ENCODE results near the gene CALML6. TPM values are rescaled to one million over a fixed set of nuclear protein-coding genes. Genes with fewer than 3 reads are reported as not detected.

CALML6 gene
- total RNA-seq, 1 experiment from 2014 or later: 1.4 TPM

DNA sequence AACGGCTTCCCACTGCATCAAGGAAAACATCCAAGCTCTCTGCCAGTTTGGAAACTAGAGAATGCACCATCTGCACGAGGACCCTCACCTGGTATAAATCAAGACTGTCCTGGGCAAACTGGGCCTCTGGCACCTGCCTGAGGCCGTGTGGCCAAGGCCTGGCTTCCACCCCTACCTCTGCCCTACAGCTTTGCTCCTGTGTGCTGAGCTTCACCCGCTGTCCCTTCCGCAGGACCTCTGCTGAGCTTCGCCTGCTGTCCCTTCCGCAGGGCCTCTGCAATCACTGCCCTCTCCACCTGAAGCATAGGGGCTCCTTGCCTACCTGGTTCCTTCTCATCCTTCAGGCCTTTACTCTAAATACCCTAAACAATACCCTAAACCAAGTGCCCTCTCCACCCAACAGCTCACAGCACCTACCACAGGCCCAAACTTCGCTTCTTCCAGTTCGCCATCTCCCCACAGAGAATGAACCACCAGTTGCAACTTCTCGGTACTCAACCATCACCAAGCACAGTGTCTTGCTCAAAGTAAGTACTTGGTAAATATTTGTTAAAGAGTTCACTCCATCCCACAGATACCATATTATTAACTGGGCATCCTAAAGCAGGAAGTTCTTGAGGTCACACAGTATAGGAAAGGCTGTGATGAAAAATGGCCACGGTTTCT lies 42.6 kb upstream of the CALML6 start:
- no peaks in the 10 kb centered on the region for H3K9me3 ChIP-seq
- Mint-ChIP-seq H3K27me3 (ENCODE audit: insufficient read depth, unreplicated experiment) (no peaks in the 10 kb centered on the region), H3K9me3 (ENCODE audit: unreplicated experiment) (peaks cover 5% of the 10 kb centered on the region), H3K4me3 (ENCODE audit: unreplicated experiment) (no peak overlapping the region), H3K4me1 (ENCODE audit: low read depth, unreplicated experiment) (peaks cover 34% of the 10 kb centered on the region), H3K36me3 (ENCODE audit: insufficient read depth, unreplicated experiment) (peaks cover 66% of the 10 kb centered on the region), H3K27ac (ENCODE audit: unreplicated experiment) (peak overlapping the region; percentile 28)
- H3K4me1 ChIP-seq: no peaks in the 10 kb centered on the region
- H3K36me3 ChIP-seq (ENCODE audit: control insufficient read depth, insufficient read depth, low read length): peaks cover 2% of the 10 kb centered on the region; the same call in 1 of the 2 replicates
- H3K27me3 ChIP-seq (replicated peaks; ENCODE audit: control insufficient read depth, insufficient read depth, low read length): no peaks in the 10 kb centered on the region
- ChIA-PET POLR2A (no interaction called here), CTCF (no interaction called here)
- no TSS peak for BruUV-seq (replicated peaks)
- intact Hi-C loops (cut with micrococcal nuclease; ENCODE audit: unreplicated experiment): no loop called here
- no peak for DNase-seq
- no peak overlapping the region for H3K4me3 ChIP-seq (ENCODE audit: low read depth, low read length)
- TF ChIP-seq, protein P1, sequence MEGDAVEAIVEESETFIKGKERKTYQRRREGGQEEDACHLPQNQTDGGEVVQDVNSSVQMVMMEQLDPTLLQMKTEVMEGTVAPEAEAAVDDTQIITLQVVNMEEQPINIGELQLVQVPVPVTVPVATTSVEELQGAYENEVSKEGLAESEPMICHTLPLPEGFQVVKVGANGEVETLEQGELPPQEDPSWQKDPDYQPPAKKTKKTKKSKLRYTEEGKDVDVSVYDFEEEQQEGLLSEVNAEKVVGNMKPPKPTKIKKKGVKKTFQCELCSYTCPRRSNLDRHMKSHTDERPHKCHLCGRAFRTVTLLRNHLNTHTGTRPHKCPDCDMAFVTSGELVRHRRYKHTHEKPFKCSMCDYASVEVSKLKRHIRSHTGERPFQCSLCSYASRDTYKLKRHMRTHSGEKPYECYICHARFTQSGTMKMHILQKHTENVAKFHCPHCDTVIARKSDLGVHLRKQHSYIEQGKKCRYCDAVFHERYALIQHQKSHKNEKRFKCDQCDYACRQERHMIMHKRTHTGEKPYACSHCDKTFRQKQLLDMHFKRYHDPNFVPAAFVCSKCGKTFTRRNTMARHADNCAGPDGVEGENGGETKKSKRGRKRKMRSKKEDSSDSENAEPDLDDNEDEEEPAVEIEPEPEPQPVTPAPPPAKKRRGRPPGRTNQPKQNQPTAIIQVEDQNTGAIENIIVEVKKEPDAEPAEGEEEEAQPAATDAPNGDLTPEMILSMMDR (IDR thresholded peaks at IDR 0.05; ENCODE audit: insufficient read depth in 1 of 2, low read depth in 1 of 2, low read length in 1 of 2, severe bottlenecking in 1 of 2, unreplicated experiment in 1 of 2): no peak

DNA sequence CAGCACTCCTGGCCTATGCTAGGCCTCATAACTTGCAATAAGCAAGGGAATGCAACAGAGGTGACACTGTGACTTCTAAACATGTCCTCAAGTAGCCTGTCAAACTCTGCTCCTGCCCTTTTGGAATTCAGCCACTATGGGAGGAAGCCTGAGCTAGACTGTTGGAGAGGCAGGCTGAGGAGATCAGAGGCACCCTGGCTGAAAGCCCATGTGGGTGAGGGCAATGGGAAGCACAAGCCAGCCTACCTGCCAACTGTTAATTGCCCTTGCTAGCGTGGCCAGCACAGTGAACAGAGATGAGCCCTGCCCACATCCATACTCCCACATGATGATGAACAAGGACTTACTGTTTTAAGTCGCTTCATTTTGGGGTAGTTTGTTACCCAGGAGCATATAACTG lies 41.9 kb upstream of the CALML6 start:
- Histone ChIP-seq H3K36me3 (ENCODE audit: control insufficient read depth, insufficient read depth, low read length) (peaks cover 2% of the 10 kb centered on the region; the same call in 1 of the 2 replicates), H3K4me3 (ENCODE audit: low read depth, low read length) (no peak overlapping the region), H3K9me3 (no peaks in the 10 kb centered on the region), H3K4me1 (no peaks in the 10 kb centered on the region), H3K27me3 (replicated peaks; ENCODE audit: control insufficient read depth, insufficient read depth, low read length) (no peaks in the 10 kb centered on the region)
- Mint-ChIP-seq H3K36me3 (ENCODE audit: insufficient read depth, unreplicated experiment) (peaks cover 66% of the 10 kb centered on the region), H3K4me3 (ENCODE audit: unreplicated experiment) (no peak overlapping the region), H3K9me3 (ENCODE audit: unreplicated experiment) (peaks cover 5% of the 10 kb centered on the region), H3K27me3 (ENCODE audit: insufficient read depth, unreplicated experiment) (no peaks in the 10 kb centered on the region), H3K27ac (ENCODE audit: unreplicated experiment) (no peak overlapping the region), H3K4me1 (ENCODE audit: low read depth, unreplicated experiment) (peaks cover 38% of the 10 kb centered on the region)
- intact Hi-C loops (cut with micrococcal nuclease; ENCODE audit: unreplicated experiment): no loop called here
- ChIA-PET POLR2A (no interaction called here), CTCF (no interaction called here)
- TF ChIP-seq, protein P1 (IDR thresholded peaks at IDR 0.05; ENCODE audit: insufficient read depth in 1 of 2, low read depth in 1 of 2, low read length in 1 of 2, severe bottlenecking in 1 of 2, unreplicated experiment in 1 of 2): no peak
- DNase-seq: no peak
- no TSS peak for BruUV-seq (replicated peaks)

DNA sequence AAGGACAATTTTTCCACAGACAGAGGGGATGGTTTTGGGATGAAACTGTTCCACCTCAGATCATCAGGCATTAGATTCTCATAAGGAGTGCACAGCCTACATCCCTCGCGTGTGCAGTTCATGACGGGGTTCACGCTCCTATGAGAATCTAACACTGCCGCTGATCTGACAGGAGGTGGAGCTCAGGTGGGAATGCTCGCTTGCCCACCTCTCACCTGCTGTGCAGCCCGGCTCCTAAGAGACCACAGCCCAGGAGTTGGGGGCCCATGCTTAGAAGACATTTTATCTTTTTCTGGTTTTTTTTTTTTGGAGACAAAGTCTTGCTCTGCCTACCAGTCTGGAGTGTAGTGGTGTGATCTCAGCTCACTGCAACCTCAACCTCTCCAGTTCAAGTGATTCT lies 40.2 kb upstream of the CALML6 start:
- POLR2A ChIA-PET: interaction anchor here (0.5 kb wide), 1 partner anchor 34 kb away, joined by 3 read pairs; no protein-coding TSS in a partner anchor
- BruUV-seq (replicated peaks): no TSS peak
- H3K27ac Mint-ChIP-seq (ENCODE audit: unreplicated experiment): no peak overlapping the region
- H3K9me3 ChIP-seq: no peaks in the 10 kb centered on the region
- CTCF ChIA-PET: interaction anchor here (0.6 kb wide), 1 partner anchor 23 kb away, joined by 4 read pairs; no protein-coding TSS in a partner anchor
- no peaks in the 10 kb centered on the region for H3K27me3 Mint-ChIP-seq (ENCODE audit: insufficient read depth, unreplicated experiment)
- no peaks in the 10 kb centered on the region for H3K4me1 ChIP-seq
- H3K27me3 ChIP-seq (replicated peaks; ENCODE audit: control insufficient read depth, insufficient read depth, low read length): no peaks in the 10 kb centered on the region
- no peak for DNase-seq
- intact Hi-C loops (cut with micrococcal nuclease; ENCODE audit: unreplicated experiment): no loop called here
- TF ChIP-seq, protein P1 (IDR thresholded peaks at IDR 0.05; ENCODE audit: insufficient read depth in 1 of 2, low read depth in 1 of 2, low read length in 1 of 2, severe bottlenecking in 1 of 2, unreplicated experiment in 1 of 2): no peak
- peaks cover 83% of the 10 kb centered on the region for H3K36me3 Mint-ChIP-seq (ENCODE audit: insufficient read depth, unreplicated experiment)
- H3K4me1 Mint-ChIP-seq (ENCODE audit: low read depth, unreplicated experiment): peaks cover 39% of the 10 kb centered on the region
- H3K9me3 Mint-ChIP-seq (ENCODE audit: unreplicated experiment): peaks cover 5% of the 10 kb centered on the region
- no peak overlapping the region for H3K4me3 ChIP-seq (ENCODE audit: low read depth, low read length)
- peaks cover 3% of the 10 kb centered on the region; the same call in 1 of the 2 replicates for H3K36me3 ChIP-seq (ENCODE audit: control insufficient read depth, insufficient read depth, low read length)
- no peak overlapping the region for H3K4me3 Mint-ChIP-seq (ENCODE audit: unreplicated experiment)
